Inflammatory macrophage treated with lipopolysaccharide for 1 hour (primary cell): ENCODE measurements around the gene PDZRN4.
"Not testable (repeated sequence)": the region's sequence is repeated elsewhere in the genome, so short reads cannot be mapped to it uniquely, and the experiment has no call there.

Experiments
- DNase-seq, 2 donors: peaks; one replicate each; pipeline ENCODE4 v3.0.0-alpha.2; 2020 to 2022

The PDZRN4 gene

GRCh38 chr12:41514907-41515306 is 326.8 kb downstream of the PDZRN4 start:
- no peak for DNase-seq

DNA sequence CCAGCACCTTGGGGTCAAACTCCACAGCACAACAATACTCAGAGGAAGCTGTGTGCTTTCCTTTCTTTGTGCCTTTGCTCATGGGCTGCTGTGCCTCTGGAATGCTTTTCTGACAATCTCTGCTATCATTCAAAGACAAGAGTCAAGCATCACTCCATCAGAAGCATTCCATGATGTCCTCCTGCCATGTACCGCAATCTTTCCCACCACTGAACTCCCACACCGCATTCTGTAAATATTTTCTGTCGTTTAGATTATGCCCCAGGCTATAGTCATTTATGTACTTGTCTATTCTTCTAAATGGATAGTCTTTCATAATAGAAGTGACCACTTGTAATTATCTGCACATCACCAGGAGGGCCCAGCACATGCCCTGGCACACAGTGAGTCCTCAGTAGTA is 327.8 kb downstream of the PDZRN4 start:
- DNase-seq, result no peak

GRCh38 chr12:41520869-41521268 is 332.7 kb downstream of the PDZRN4 start:
- DNase-seq, result no peak

DNA sequence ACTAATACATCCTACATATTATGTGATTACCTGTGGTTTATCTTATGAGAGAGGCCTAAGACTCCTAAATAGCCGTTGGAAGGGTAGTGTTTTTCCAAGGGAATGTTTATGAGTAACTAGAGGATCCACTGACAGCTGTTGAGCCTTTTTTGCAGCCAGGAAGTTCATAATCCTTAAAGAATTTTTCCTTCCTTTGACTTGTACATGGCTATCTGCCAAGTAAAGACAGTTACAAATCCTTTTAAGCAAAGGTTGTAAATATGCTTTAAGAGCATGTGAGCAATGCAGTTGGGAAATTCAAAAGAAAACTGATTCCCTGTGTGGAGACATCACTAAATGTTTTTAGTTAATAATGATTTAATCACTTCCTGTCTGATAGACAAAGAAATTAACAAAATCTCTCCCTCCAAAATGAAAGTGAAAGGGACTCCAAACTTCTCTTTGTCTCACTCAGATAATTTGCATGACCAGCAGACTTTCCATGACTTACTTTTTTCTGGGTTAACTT is 333.8 kb downstream of the PDZRN4 start:
- DNase-seq, result peak; percentile 66

GRCh38 chr12:41527062-41527461 is 338.9 kb downstream of the PDZRN4 start:
- DNase-seq, result no peak

GRCh38 chr12:41527534-41528116 is 339.5 kb downstream of the PDZRN4 start:
- no peak for DNase-seq

GRCh38 chr12:41528874-41529273 is 340.8 kb downstream of the PDZRN4 start:
- DNase-seq, result no peak

GRCh38 chr12:41530441-41530840 is 342.3 kb downstream of the PDZRN4 start:
- DNase-seq, result no peak

GRCh38 chr12:41531147-41531829 is 343.2 kb downstream of the PDZRN4 start:
- no peak for DNase-seq

GRCh38 chr12:41532072-41532471 is 344.0 kb downstream of the PDZRN4 start:
- DNase-seq, result no peak

DNA sequence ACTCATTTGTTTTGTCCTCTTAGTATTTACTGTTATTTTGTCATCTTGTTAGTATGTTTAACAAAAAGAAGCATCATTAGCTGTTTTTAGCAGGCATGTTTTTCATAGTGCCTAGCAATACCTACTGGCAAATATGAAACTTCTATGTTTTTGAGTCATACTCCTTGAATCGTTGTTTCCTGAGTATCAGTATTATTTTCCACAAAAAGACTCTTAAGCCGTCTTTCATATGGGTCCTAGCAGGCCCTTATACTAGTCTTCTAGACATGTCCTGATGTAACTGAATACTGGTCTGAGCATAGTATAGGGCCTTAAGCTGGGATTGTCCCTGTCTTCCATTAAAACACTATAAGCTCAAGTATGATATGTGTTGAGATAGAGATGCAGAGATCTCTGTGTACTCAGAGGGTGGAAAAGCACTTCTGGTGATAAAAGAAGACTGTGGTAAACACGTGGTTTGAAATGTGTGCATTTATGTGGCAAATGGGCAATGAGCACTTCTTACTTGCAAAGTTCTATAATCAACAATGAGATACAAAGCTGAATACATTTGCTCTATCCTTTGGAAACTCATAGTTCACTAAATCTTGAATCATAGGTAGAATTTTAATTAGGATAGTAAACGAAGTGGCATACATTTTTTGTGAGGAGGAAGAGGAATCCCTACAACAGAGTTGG is 348.8 kb downstream of the PDZRN4 start:
- DNase-seq, result no peak

GRCh38 chr12:41537522-41537921 is 349.4 kb downstream of the PDZRN4 start:
- DNase-seq, result no peak

GRCh38 chr12:41545761-41546160 is 357.6 kb downstream of the PDZRN4 start:
- DNase-seq, result no peak

GRCh38 chr12:41547071-41547470 is 359.0 kb downstream of the PDZRN4 start:
- DNase-seq, result not testable (repeated sequence)

GRCh38 chr12:41548926-41549325 is 360.8 kb downstream of the PDZRN4 start:
- DNase-seq, result no peak

- no peak for DNase-seq
Observed at GRCh38 chr12:41552588-41552987, 364.5 kb downstream of the PDZRN4 start.

DNA sequence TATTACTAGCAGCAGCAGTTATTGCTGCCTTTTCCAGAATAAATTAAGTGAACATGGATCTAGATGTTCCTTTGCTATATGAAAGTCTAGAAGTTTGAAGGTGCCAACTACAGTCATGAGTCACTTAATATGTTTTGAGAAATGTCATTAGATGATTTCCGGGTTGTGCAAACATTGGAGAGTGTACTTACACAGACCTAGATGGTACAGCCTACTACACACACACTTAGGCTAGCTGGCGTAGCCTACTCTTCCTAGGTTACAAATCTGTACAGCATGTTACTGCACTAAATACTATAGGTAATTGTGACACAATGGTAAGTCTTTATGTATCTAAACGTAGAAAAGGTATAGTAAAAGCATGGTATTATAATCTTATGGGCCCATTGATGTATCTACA is 368.1 kb downstream of the PDZRN4 start:
- no peak for DNase-seq

- DNase-seq, result no peak
Observed at GRCh38 chr12:41557344-41557743, 369.2 kb downstream of the PDZRN4 start.

DNA sequence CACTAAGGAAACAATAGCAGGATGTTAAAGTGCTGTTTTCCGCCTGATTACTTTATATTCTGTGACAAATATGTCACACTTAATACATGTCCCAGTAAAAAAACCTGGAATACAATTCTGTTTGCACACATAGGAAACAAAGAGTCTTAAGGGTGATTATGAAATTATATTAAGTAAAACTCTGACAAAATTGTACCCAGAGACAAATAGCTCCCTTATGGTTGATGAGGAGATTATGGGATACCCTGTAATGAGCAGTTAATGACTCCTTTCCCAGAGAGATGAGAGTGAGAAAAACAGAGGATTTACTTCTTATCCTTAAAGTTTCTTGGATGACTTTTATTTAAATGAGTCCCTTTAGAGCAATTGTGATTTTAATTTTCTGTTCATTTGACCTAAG is 370.6 kb downstream of the PDZRN4 start:
- DNase-seq, result no peak

DNA sequence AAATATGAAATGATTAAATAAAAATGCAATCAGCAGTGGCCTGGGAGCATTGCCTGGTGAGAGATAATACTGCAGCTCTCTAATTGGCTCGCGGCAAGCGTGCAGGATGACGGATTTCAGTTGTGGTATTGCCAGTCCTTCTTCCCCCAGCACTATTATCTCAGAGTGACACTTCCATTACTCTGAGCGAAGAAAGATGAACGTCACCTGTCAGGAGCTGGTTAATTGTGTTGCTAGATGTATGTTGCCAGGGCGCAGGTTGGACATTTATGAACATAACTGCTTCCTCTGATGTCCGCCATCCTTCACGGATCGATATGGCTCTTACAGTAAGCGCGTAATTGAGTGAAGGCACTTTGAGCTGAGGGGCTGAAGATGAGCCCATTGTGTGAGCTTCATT is 374.9 kb downstream of the PDZRN4 start:
- DNase-seq, result no peak

DNA sequence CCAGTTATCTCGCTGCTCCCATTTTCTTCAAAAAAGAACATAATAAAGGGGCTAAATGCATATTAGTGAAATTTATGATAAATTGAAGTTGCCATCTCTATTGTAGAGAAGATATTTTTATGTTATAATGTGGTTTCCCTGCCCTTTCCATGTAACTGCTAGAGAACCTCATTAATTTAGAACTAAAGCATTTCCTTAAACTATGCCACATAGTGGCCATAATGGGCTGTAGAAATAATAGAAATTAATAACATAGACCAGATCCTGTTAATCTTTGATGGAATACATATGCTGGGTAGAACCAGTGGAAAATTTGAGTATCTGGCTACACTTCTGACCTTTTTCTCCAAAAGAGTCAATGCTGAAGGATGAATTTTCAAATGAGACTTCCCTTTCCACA is 376.7 kb downstream of the PDZRN4 start:
- no peak for DNase-seq

DNA sequence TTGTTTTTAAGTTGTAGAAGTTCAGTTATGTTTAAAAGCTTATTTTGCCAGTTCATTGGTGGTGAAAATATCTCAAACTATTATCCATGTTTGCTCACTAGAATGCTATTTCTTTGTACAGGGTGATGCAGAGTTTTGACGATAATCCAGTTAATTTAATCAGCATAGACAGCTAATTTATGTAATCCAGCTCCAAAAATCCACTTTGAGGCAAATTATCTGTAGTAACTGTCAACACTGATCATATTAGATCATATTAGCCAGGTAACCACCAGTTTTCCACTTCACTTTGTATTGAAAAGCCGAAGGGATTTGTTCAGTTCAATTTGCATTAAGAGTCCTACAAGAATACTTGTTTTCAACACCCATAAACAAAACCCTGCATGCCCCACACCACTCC is 378.6 kb downstream of the PDZRN4 start:
- DNase-seq, result no peak

DNA sequence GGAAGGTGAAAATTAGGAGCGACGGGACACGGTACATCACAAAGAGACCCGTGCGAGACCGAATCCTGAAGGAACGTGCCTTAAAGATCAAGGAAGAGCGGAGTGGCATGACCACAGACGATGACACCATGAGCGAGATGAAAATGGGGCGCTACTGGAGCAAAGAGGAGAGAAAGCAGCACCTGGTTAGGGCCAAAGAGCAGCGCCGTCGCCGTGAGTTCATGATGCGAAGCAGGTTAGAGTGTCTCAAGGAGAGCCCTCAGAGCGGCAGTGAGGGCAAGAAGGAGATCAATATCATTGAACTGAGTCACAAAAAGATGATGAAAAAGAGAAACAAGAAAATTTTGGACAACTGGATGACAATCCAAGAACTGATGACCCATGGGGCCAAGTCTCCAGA is 385.3 kb downstream of the PDZRN4 start:
- no peak for DNase-seq

DNA sequence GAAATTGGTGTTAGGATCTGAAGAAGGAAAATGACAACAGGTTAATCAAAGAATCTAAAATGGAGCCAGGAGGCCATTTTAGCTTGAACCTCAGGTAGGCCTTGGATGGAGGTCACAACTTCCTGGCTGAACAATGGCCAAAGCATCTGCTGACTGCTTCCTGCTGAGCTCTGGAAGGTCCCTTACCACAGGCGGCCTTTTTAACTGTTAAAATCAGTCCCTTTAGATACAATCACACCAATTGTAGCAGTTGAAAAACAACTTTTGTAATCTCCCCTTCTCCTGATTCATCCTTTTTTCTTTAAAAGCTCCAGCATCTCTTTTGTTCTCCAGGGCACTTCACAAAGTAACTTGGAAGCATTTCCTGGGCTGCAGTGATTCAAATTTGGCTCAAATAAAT is 388.8 kb downstream of the PDZRN4 start:
- DNase-seq, result no peak
